Tibial nerve (tissue), 4 donors: ENCODE results near the gene JAML. TPM values are rescaled to one million over a fixed set of nuclear protein-coding genes. Genes with fewer than 3 reads are reported as not detected.

ENCODE experiments used
- DNase-seq, 2 donors: peaks; one replicate each; pipeline ENCODE4 v3.0.0-alpha.2; 2019; ENCODE audit warnings: low spot score in 2 of 2
- H3K27ac ChIP-seq, 4 donors: fragments of 200-600 bp; sonication (generic) in 3 of 4; one replicate each; pipeline ENCODE4 v1.5.1; 2017 to 2019; ENCODE audit warnings: mild to moderate bottlenecking in 1 of 4
- H3K27me3 ChIP-seq, 2 donors: fragments of 200-600 bp; sonication (generic) in 1 of 2; one replicate each; pipeline versions ENCODE4 v1.5.1 to v1.6.0; 2017 to 2019
- H3K36me3 ChIP-seq, 3 donors: fragments of 200-600 bp; sonication (generic); one replicate each; pipeline ENCODE4 v1.5.1; 2018 to 2019
- H3K4me1 ChIP-seq, 4 donors: fragments of 200-600 bp; sonication (generic) in 3 of 4; one replicate each; pipeline ENCODE4 v1.5.1; 2017 to 2019
- H3K4me3 ChIP-seq, 4 donors: fragments of 200-600 bp; sonication (generic) in 3 of 4; one replicate each; pipeline ENCODE4 v1.5.1; 2017 to 2019; ENCODE audit warnings: mild to moderate bottlenecking in 1 of 4, moderate library complexity in 1 of 4
- H3K9me3 ChIP-seq, 4 donors: fragments of 200-600 bp; sonication (generic) in 3 of 4; one replicate each; pipeline ENCODE4 v1.5.1; 2017 to 2019
- EP300 ChIP-seq, 2 donors: sonication (generic); formaldehyde crosslinking; IDR thresholded peaks; one replicate each; pipeline ENCODE4 v1.6.1; 2017; ENCODE audit warnings: antibody characterized with exemption in 2 of 2, mild to moderate bottlenecking in 1 of 2
- POLR2A ChIP-seq, 2 donors: fragments of 450-650 bp; IDR thresholded peaks; one replicate each; pipeline ENCODE4 v1.6.1; 2017; ENCODE audit warnings: antibody characterized with exemption in 2 of 2, mild to moderate bottlenecking in 2 of 2, moderate library complexity in 2 of 2
- WGBS, 2 donors: methylation state at CpG; one replicate each; pipeline ENCODE4 v1.1.5; 2018; 5-methylcytosine and 5-hydroxymethylcytosine counted together
- total RNA-seq, 4 donors: library from RNA; depleted of rRNA; stranded (reverse); fragments of >200 nt; gene quantifications; one replicate each; pipeline ENCODE4 v1.1.0, GENCODE V29; 2016
- TF ChIP-seq, protein P1 (sequence below), 5 experiments: fragments of 200-600 bp in 3 of 5; fragments of 450-650 bp in 2 of 5; sonication (generic) in 3 of 5; IDR thresholded peaks; one replicate each; pipeline ENCODE4 v1.5.1; 2016 to 2019; ENCODE audit warnings: antibody characterized with exemption in 5 of 5, mild to moderate bottlenecking in 3 of 5, moderate library complexity in 2 of 5

JAML gene
- 1 to 10 TPM in 3 of 4 donors, under 1 TPM in 1; 0.60 to 4.5 (median 3.9) TPM for total RNA-seq

- no peak for DNase-seq
- H3K27me3 ChIP-seq: peaks cover 0 to 26% of the 10 kb centered on the region in 2 donors
- peaks cover 0 to 9% (median 0%) of the 10 kb centered on the region in 4 donors for H3K4me1 ChIP-seq
- peak within 1 kb of the TSS in 3 of 4 donors; percentile 22 to 47 (median 38) for H3K27ac ChIP-seq
- no peaks in the 10 kb centered on the region for H3K36me3 ChIP-seq
- 49 to 52% methylated on average over 6 of the region's 6 CpGs for WGBS, 2 donors
- TF ChIP-seq, protein P1, sequence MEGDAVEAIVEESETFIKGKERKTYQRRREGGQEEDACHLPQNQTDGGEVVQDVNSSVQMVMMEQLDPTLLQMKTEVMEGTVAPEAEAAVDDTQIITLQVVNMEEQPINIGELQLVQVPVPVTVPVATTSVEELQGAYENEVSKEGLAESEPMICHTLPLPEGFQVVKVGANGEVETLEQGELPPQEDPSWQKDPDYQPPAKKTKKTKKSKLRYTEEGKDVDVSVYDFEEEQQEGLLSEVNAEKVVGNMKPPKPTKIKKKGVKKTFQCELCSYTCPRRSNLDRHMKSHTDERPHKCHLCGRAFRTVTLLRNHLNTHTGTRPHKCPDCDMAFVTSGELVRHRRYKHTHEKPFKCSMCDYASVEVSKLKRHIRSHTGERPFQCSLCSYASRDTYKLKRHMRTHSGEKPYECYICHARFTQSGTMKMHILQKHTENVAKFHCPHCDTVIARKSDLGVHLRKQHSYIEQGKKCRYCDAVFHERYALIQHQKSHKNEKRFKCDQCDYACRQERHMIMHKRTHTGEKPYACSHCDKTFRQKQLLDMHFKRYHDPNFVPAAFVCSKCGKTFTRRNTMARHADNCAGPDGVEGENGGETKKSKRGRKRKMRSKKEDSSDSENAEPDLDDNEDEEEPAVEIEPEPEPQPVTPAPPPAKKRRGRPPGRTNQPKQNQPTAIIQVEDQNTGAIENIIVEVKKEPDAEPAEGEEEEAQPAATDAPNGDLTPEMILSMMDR (IDR thresholded peaks at IDR 0.05): no peak
- TF ChIP-seq POLR2A (IDR thresholded peaks at IDR 0.05): no peak
- TF ChIP-seq EP300 (IDR thresholded peaks at IDR 0.05): peak in 1 of 2 donors; percentile 27
- H3K9me3 ChIP-seq: no peaks in the 10 kb centered on the region
- H3K4me3 ChIP-seq: peak within 1 kb of the TSS in 2 of 4 donors; percentile 26 to 36
Observed at GRCh38 chr11:118224511-118225188, at the start of gene JAML. JAML (minus strand) TSS chr11:118225011; CDS start chr11:118214866, 10,145 bp downstream.

DNA sequence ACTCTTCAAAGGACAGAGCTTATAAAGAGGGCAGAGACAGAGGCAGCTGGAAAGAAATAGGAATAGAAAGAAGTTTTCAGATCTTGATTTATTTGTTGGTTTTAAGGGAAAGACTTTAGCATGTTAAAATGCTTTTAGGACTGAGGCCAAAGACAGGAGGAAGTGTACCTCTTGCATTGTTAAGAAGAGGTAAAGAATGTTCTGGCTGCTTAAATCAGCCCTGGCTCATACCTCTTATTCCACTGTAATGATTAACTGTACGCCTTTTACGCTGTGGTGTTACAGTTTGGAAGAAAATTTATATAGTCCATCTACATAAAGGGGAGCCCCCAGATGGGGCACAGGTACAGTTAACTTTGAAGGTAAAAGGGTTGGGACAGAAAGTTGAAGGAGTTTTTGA lies 49.4 kb upstream of the JAML start:
- Histone ChIP-seq H3K27ac (no peak overlapping the region), H3K4me3 (no peak overlapping the region), H3K4me1 (no peaks in the 10 kb centered on the region), H3K36me3 (no peaks in the 10 kb centered on the region), H3K27me3 (peaks cover 0 to 16% of the 10 kb centered on the region in 2 donors), H3K9me3 (no peaks in the 10 kb centered on the region)
- TF ChIP-seq POLR2A (IDR thresholded peaks at IDR 0.05) (no peak), EP300 (IDR thresholded peaks at IDR 0.05) (no peak)
- TF ChIP-seq, protein P1 (IDR thresholded peaks at IDR 0.05): no peak
- DNase-seq: no peak
- WGBS, 2 donors: 70 to 91% methylated on average over 2 of the region's 2 CpGs

- no peak for TF ChIP-seq EP300 (IDR thresholded peaks at IDR 0.05)
- no peak for TF ChIP-seq POLR2A (IDR thresholded peaks at IDR 0.05)
- TF ChIP-seq, protein P1 (IDR thresholded peaks at IDR 0.05): no peak
- H3K27me3 ChIP-seq: peaks cover 0 to 25% of the 10 kb centered on the region in 2 donors
- WGBS, 2 donors: 72 to 73% methylated on average over 2 of the region's 2 CpGs
- H3K27ac ChIP-seq: no peak overlapping the region
- H3K9me3 ChIP-seq: no peaks in the 10 kb centered on the region
- no peaks in the 10 kb centered on the region for H3K36me3 ChIP-seq
- no peak for DNase-seq
- H3K4me3 ChIP-seq: no peak overlapping the region
- no peaks in the 10 kb centered on the region for H3K4me1 ChIP-seq
Observed at GRCh38 chr11:118272001-118272400, 47.2 kb upstream of the JAML start.

DNA sequence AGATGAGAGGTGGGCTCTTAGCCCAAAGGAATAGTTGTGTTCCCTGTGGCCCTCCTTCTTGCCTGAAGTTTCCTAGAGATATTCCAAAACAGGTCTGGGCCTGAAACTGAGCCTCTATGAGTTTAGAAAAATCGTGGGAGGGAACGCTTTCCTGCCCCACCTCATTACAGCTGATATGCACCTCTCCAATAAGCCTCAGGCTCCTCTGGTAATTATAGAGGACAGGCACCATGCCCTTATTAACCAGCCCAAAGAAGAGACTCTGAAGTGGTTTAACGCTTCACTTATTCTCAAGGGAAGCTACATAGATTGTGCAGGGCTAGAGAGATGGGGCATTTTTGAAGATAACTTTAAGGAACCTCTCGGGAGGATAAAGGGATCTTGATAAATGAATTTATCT lies 42.7 kb upstream of the JAML start:
- Histone ChIP-seq H3K4me1 (peaks cover 0 to 24% (median 0%) of the 10 kb centered on the region in 4 donors), H3K4me3 (no peak overlapping the region), H3K36me3 (no peaks in the 10 kb centered on the region), H3K27ac (no peak overlapping the region), H3K27me3 (peaks cover 0 to 42% of the 10 kb centered on the region in 2 donors), H3K9me3 (no peaks in the 10 kb centered on the region)
- TF ChIP-seq POLR2A (IDR thresholded peaks at IDR 0.05) (no peak), EP300 (IDR thresholded peaks at IDR 0.05) (no peak)
- TF ChIP-seq, protein P1 (IDR thresholded peaks at IDR 0.05): no peak
- WGBS, 2 donors: 75 to 83% methylated on average over 4 of the region's 4 CpGs
- no peak for DNase-seq

- DNase-seq: no peak
- Histone ChIP-seq H3K9me3 (no peaks in the 10 kb centered on the region), H3K4me1 (peaks cover 0 to 25% (median 4%) of the 10 kb centered on the region in 4 donors), H3K4me3 (no peak overlapping the region), H3K27me3 (peaks cover 0 to 46% of the 10 kb centered on the region in 2 donors), H3K27ac (peak overlapping the region in 1 of 4 donors; percentile 61), H3K36me3 (no peaks in the 10 kb centered on the region)
- TF ChIP-seq EP300 (IDR thresholded peaks at IDR 0.05): peak in 1 of 2 donors; percentile 40
- TF ChIP-seq, protein P1 (IDR thresholded peaks at IDR 0.05): no peak
- 44 to 50% methylated on average over 1 of the region's 1 CpG for WGBS, 2 donors
Observed at GRCh38 chr11:118265954-118266353, 41.1 kb upstream of the JAML start.
